ENCODE measurements around the gene MAGI2. TPM values are rescaled to one million over a fixed set of nuclear protein-coding genes. Genes with fewer than 3 reads are reported as not detected.

The MAGI2 gene
- total RNA-seq, 1 donor from 2014 or later: 6.9 TPM

DNA sequence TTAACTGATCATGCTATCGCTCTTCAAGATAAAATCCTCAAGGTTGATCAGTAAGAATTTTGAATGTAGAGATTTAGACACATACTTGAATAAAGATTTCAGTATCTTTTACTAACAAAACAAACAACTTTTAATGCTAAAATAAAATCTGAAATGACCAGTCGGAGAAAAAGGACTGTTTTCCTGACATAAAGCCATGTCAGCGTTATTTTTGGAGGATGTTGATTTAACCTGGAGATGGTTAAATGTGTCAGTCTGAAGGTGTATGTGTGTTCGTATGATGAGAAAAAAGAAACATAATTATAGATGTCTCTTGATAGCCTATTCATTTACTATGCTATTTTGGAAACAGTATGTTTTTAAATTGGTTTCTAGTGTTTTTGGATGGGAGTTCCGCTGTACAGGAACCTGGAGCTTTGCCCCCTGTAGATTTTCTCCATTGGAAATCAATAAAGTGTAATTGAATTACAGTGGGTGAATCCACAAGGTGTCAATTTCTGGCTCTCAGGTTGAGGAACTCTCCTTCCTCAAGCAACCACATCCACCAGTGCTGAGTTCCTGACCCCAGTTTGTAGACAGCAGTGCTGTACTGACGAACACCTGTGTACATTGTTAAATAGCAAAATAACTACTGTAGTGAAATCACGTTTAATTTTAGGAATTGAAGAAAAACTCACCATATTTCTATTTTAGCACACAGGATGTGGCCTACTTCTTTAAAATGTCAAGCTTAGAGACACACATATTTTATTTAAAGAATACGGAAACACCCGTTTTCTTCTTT is 670.1 kb downstream of the MAGI2 start:
- H3K36me3 ChIP-seq: no peaks in the 10 kb centered on the region
- no peak overlapping the region for H3K27ac ChIP-seq
- no peak for DNase-seq (ENCODE audit: extremely low spot score in 2 of 2)
- no peak overlapping the region for H3K4me3 ChIP-seq
- intact Hi-C loops (cut with DNase I): no loop called here
- TF ChIP-seq POLR2A (IDR thresholded peaks at IDR 0.05) (no peak), POLR2AphosphoS5 (IDR thresholded peaks at IDR 0.05; ENCODE audit: insufficient read depth in 1 of 2, low read depth in 1 of 2) (no peak)
- TF ChIP-seq, protein P1, sequence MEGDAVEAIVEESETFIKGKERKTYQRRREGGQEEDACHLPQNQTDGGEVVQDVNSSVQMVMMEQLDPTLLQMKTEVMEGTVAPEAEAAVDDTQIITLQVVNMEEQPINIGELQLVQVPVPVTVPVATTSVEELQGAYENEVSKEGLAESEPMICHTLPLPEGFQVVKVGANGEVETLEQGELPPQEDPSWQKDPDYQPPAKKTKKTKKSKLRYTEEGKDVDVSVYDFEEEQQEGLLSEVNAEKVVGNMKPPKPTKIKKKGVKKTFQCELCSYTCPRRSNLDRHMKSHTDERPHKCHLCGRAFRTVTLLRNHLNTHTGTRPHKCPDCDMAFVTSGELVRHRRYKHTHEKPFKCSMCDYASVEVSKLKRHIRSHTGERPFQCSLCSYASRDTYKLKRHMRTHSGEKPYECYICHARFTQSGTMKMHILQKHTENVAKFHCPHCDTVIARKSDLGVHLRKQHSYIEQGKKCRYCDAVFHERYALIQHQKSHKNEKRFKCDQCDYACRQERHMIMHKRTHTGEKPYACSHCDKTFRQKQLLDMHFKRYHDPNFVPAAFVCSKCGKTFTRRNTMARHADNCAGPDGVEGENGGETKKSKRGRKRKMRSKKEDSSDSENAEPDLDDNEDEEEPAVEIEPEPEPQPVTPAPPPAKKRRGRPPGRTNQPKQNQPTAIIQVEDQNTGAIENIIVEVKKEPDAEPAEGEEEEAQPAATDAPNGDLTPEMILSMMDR (IDR thresholded peaks at IDR 0.05): no peak
- no peaks in the 10 kb centered on the region for H3K9me3 ChIP-seq
- no peaks in the 10 kb centered on the region for H3K4me1 ChIP-seq
- H3K27me3 ChIP-seq: no peaks in the 10 kb centered on the region

GRCh38 chr7:78780560-78780959 is 672.9 kb downstream of the MAGI2 start:
- TF ChIP-seq, protein P1 (IDR thresholded peaks at IDR 0.05): no peak
- TF ChIP-seq POLR2AphosphoS5 (IDR thresholded peaks at IDR 0.05; ENCODE audit: insufficient read depth in 1 of 2, low read depth in 1 of 2): no peak
- no peak for TF ChIP-seq POLR2A (IDR thresholded peaks at IDR 0.05)
- no peak overlapping the region for H3K4me3 ChIP-seq
- no peaks in the 10 kb centered on the region for H3K4me1 ChIP-seq
- H3K27me3 ChIP-seq: no peaks in the 10 kb centered on the region
- intact Hi-C loops (cut with DNase I): no loop called here
- DNase-seq (ENCODE audit: extremely low spot score in 2 of 2): no peak
- no peak overlapping the region for H3K27ac ChIP-seq
- H3K9me3 ChIP-seq: no peaks in the 10 kb centered on the region
- no peaks in the 10 kb centered on the region for H3K36me3 ChIP-seq

DNA sequence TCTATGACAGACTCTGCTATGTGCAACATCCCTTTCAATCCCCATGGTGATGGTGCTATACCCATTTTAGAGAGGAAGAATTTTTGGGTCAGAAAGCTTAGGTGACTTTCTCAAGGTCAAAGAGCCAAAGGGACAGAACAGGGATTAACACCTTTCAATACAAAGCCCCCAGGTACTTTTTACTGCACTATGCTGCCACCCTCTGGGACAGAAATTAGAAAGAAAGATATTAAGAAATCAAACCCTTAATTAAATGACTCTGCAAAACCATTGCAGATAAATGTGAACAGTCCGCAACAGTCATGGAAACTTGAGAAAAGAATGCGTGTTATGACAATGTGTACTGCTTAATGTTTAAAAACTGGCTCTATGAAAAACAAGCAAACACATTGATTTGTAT is 673.7 kb downstream of the MAGI2 start:
- Histone ChIP-seq H3K9me3 (no peaks in the 10 kb centered on the region), H3K4me1 (no peaks in the 10 kb centered on the region), H3K27me3 (no peaks in the 10 kb centered on the region), H3K4me3 (no peak overlapping the region), H3K27ac (no peak overlapping the region), H3K36me3 (no peaks in the 10 kb centered on the region)
- intact Hi-C loops (cut with DNase I): no loop called here
- DNase-seq (ENCODE audit: extremely low spot score in 2 of 2): no peak
- TF ChIP-seq, protein P1 (IDR thresholded peaks at IDR 0.05): no peak
- TF ChIP-seq POLR2AphosphoS5 (IDR thresholded peaks at IDR 0.05; ENCODE audit: insufficient read depth in 1 of 2, low read depth in 1 of 2) (no peak), POLR2A (IDR thresholded peaks at IDR 0.05) (no peak)

- TF ChIP-seq POLR2AphosphoS5 (IDR thresholded peaks at IDR 0.05; ENCODE audit: insufficient read depth in 1 of 2, low read depth in 1 of 2): no peak
- TF ChIP-seq POLR2A (IDR thresholded peaks at IDR 0.05): no peak
- TF ChIP-seq, protein P1 (IDR thresholded peaks at IDR 0.05): no peak
- DNase-seq (ENCODE audit: extremely low spot score in 2 of 2): no peak
- no peak overlapping the region for H3K27ac ChIP-seq
These were observed 675.6 kb downstream of the MAGI2 start for GRCh38 chr7:78777829-78778228.

More at GRCh38 chr7:78777829-78778228, 675.6 kb downstream of the MAGI2 start:
- Histone ChIP-seq H3K4me1 (no peaks in the 10 kb centered on the region), H3K9me3 (no peaks in the 10 kb centered on the region), H3K4me3 (no peak overlapping the region), H3K36me3 (no peaks in the 10 kb centered on the region), H3K27me3 (no peaks in the 10 kb centered on the region)
- intact Hi-C loops (cut with DNase I): no loop called here
